ENCODE measurements around the gene CD24.

- no peak for TF ChIP-seq POLR2A (IDR thresholded peaks at IDR 0.05; ENCODE audit: low read length)
- TF ChIP-seq GATA1 (IDR thresholded peaks at IDR 0.05; ENCODE audit: low read depth, low read length), result no peak
Observed at GRCh38 chr6:106975738-106976064, 1.2 kb upstream of the CD24 start.
